NOMO-1 (cell line): ENCODE data around the gene NR6A1.

Source experiments
- DNase-seq, 2 experiments: peaks; one replicate each; lab custom pipeline; 2025; ENCODE audit not compliant: unreplicated experiment in 2 of 2; lab: John Stamatoyannopoulos, UW

NR6A1 gene

DNA sequence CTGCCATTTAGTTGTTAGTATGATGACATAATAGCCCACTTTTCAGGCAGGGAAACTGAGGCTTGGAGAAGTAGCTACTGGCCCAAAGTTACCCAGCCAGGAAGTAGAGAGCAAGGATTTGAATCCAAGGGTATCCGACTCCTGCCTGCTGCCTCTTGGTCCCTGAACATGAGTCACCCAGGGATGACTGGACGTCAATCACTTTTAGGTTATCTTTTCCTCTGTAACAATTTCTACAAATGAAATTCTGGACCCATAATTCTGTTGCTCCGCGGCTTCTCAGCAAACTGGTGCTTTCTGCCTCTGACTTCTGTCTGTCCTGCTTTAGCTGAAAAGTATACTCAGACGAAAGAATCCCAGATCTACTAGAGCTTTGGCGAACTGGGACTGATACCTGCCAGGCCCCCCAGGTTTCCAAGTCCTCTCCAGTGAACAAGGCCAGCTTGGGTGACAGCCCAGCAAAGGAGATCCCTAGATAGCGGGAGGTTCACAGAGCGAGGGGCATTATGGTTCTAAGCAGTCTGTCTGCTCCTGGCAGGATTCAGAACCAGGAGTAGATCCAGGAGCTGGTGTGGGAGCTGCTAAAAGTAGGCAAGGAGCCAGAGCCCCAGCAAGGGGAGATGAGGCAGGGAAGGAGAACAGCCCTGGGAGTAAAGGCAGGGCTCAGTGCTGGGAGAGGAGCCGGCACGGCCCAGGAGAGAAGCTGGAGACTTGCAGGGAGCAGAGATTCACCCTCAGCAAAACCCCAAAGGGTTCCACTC is 26.4 kb upstream of the NR6A1 start:
- no peak for DNase-seq

GRCh38 chr9:124795881-124796431 is 24.8 kb upstream of the NR6A1 start:
- DNase-seq = no peak

DNA sequence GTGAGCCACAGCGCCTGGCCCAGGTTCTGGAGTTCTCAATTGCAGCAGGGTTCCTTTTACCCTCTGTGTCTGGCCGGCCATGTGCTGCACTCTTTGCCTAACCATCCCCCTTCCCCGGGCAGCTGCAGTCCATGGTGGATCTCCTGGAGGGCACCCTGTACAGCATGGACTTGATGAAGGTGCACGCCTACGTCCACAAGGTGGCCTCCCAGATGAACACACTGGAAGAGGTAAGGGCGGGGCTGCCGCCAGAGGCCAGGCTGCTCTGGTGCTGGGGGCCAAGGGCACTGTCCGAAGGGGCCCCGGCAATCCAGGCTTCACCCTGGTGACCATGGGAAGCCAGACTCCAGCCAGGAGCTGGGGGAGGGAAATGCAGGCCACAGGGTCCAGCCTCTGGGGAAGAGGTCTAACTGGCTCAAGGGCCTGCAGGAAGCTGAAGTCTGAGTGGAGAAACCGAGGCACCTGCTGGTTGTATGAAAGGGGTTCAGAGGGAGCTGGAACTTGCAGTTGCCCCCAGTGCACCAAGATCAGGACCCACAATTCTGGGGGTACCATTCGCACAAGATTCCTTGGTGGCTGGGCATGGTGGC is 23.9 kb upstream of the NR6A1 start:
- DNase-seq = no peak

GRCh38 chr9:124793015-124793541 is 22.0 kb upstream of the NR6A1 start:
- no peak for DNase-seq

DNA sequence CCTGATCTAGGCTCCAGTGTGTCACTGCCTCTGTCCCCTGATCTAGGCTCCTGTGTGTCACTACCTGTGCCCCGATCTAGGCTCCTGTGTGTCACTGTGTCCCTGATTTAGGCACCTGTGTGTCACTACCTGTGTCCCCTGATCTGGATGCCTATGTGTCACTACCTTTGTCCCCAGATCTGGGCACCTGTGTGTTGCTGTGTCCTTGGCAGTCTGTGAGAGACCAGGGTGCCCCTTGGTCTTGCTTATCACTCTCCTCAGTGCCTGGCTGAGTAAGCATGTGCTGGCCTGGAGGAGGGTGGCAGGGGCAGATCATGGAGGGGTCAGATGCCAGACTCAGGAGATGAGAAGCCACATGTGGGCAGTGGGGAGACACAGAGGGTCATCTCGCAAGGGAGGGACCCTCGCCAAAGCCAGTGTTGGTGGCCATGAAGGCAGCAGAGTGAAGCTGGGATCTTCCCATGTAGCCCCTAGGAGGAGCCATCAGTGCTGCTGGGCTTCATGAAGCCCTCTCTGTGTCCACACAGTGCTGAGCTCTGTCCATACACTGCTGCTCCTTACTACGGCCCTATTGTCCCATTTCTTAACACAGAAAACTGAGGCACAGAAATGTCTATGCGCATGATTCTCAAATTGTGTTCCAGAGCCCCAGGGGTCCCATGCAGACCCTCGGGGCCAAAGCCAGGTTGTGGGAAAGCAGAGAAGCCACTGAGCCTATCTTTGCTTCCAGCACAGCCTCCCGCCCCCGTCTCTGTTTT is 21.3 kb upstream of the NR6A1 start:
- no peak for DNase-seq

DNA sequence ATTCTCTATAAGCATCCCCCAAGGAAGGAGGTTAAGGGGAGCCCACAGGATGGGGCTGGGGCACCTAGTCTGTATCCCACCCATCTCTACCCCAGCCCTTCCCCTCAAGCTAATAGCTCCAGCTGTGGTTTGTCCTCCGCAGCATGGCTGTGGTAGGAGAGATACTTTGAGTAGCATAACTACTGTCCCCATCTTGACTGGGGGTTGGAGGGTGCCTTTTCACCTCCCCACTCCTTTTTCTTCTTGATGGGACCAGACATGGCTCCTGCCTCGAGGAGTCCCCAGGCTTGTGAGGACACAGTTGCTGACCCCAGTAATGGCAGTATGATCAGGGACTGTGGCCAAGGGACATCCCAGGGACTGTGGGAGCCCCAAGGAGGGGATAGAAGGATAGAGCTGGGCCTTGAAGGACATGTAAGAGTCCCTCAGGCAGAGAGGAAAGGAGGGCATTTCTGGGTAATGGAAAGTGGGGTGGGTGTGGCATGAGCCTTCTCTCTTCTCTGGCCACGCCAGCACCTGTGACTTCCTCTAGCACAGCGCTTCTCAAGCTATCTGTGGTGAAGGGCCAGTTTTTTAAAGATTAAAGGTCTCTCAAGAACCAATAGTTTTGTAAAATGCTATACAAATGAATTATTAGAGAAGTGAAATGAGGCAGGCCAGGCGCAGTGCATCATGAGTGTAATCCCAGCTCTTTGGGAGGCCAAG is 19.8 kb upstream of the NR6A1 start:
- no peak for DNase-seq

GRCh38 chr9:124790301-124790700 is 19.2 kb upstream of the NR6A1 start:
- no peak for DNase-seq

GRCh38 chr9:124789531-124789930 is 18.4 kb upstream of the NR6A1 start:
- DNase-seq = no peak

DNA sequence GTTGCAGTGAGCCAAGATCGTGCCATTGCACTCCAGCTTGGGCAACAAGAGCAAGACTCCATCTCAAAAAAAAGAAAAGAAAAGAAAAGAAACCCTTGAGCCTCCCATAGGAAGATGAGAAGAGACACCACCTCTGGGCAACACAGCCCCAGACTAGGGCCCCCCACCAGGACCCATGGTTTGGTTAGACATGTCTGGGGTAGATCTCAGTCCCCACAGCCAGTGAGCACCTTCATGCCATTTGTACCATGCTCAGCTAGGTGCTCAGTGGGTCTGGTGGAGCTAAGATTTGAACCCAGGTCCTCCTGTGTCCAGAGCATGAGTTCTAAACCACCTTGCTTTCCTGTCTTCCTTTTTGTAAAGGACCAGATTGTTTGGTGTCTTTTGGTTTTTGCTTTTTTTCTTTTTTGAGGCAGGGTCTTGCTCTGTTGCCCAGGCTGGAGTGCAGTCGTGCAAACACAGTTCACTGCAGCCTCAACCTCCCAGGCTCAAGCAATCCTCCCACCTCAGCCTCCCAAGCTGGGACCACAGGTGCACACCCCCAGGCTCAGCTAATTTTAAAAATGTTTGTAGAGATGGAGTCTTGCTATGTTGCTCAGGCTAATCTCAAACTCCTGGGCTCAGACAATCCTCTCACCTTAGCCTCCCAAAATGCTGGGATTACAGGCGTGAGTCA is 17.6 kb upstream of the NR6A1 start:
- DNase-seq = no peak

- no peak for DNase-seq
Observed at GRCh38 chr9:124786881-124787573, 15.9 kb upstream of the NR6A1 start.

- peak; percentile 85 to 94 for DNase-seq
Observed at GRCh38 chr9:124784509-124784908, 13.4 kb upstream of the NR6A1 start.

DNA sequence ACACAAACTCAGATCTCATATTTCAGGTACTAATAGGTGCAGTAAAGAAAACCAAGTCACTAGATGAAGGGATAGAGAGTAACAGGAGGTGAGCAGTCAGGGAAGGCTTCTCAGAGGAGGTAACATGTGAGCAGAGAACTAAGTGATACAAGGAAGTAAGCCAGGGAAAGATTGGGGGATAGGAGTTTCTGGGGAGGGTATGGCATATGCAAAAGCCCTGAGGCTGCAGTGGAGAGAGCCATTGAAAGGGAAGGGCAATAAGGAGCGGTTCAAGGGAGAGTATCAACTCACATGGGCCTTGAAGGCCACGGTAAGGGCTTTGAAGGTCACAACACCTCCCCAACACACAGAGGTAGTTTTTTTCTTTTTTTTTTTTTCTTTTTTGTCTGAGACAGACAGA is 12.7 kb upstream of the NR6A1 start:
- no peak for DNase-seq

- DNase-seq = no peak
Observed at GRCh38 chr9:124782661-124783574, 11.8 kb upstream of the NR6A1 start.

GRCh38 chr9:124781967-124782660 is 11.0 kb upstream of the NR6A1 start:
- DNase-seq = no peak

- DNase-seq = no peak
Observed at GRCh38 chr9:124780757-124781151, 9.6 kb upstream of the NR6A1 start.

DNA sequence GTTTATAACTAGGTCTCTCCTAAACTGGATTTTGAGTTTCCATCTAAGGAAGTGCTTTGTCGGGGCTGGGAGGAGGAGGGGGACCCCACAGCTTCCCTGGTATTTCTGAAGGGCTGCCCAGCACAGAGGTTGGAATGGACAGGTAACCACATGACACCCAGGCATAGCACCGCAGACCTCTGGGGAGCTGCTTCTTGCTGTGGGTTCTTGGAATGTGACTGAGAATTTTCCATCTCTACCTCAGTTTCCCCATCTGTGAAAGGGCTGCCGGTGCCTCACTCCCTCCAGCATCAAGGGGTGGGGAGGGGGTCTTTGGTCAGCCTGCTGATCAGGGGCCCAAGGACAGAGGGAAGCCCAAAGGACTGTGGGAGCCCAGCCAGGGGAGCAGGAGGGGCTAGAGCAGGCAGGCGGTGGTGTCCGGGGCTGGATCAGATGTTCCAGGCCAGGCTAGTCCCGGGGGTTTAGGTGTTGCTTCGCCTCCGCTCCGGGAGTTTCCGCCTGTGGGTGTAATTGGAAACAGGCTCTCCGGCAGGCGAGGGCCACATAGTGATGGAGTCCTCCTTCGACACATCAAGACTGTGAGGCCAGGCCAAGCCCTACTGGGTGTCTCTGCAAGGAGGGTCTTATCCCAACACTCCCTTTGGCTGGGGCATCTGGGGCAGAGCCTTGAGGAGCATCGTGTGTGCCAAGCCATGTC is 9.1 kb upstream of the NR6A1 start:
- DNase-seq = no peak

DNA sequence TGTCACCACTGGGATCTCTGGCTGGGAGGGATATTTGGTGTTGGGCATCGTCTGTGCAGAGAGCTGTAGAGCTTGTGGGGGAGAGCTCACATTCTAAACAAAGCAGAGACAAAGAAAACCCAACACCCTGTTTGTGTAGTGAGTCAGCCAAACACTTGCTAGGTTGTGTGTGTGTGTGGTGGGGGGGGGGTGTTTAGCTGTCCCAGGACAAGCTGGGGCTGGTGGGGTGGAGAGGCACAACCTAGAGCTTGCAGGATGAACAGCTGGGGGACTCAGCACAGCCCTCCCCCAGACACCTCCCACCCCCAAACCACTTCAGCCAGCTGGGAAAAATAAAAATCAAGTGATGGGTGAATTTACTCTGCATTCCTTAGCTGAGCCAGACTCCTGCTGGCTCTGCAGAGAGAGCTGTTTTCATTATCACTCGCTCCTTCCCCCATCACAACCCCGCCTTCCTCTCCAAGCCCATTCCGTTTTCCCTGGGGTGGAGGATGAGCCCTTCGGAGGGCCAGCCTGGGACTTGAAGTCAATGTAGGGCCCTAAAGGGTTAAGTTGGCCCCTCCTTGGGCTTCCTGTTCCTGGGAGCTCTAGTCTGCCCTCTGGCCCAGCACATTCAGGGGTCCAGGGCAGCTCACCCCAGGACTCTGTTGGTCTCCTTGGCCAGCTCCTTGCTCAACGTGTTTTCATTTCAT is 8.4 kb upstream of the NR6A1 start:
- no peak for DNase-seq
